HUES6 (cell line): ENCODE measurements around the gene SLC13A3.

Experiments
- H3K27ac ChIP-seq: 2 replicates; pipeline ENCODE4 v1.7.0; 2013; ENCODE audit warnings: low read depth, mild to moderate bottlenecking, low read length, inconsistent platforms
- H3K27me3 ChIP-seq: 2 replicates; pipeline ENCODE4 v1.6.1; 2013; ENCODE audit warnings: low read length; ENCODE audit not compliant: control insufficient read depth, insufficient read depth
- H3K36me3 ChIP-seq: 2 replicates; pipeline ENCODE4 v1.6.1; 2013; ENCODE audit warnings: low read length; ENCODE audit not compliant: control insufficient read depth, insufficient read depth
- H3K4me1 ChIP-seq: 2 replicates; pipeline ENCODE4 v1.6.1; 2013; ENCODE audit warnings: low read length; ENCODE audit not compliant: control insufficient read depth, insufficient read depth
- H3K4me3 ChIP-seq: 2 replicates; pipeline ENCODE4 v1.5.1; 2013; ENCODE audit warnings: low read depth, low read length
- H3K9ac ChIP-seq: one replicate; pipeline ENCODE4 v1.6.1; 2013; ENCODE audit warnings: mild to moderate bottlenecking, low read length
- H3K9me3 ChIP-seq: 2 replicates; pipeline ENCODE4 v1.6.1; 2013; ENCODE audit warnings: low read depth, low read length; ENCODE audit not compliant: control insufficient read depth, insufficient read depth

The SLC13A3 gene

GRCh38 chr20:46520540-46520939, 130.7 kb downstream of the SLC13A3 start:
- no peak overlapping the region for H3K9ac ChIP-seq
- H3K9me3 ChIP-seq, result peaks cover 3% of the 10 kb centered on the region; the same call in 1 of the 2 replicates
- H3K4me3 ChIP-seq, result no peak overlapping the region
- no peak overlapping the region for H3K27ac ChIP-seq
- H3K27me3 ChIP-seq, result peaks cover 11% of the 10 kb centered on the region; the same call in 1 of the 2 replicates
- no peaks in the 10 kb centered on the region for H3K36me3 ChIP-seq
- H3K4me1 ChIP-seq, result no peaks in the 10 kb centered on the region

- Histone ChIP-seq H3K27ac (no peak overlapping the region), H3K9ac (no peak overlapping the region), H3K4me1 (no peaks in the 10 kb centered on the region), H3K36me3 (no peaks in the 10 kb centered on the region), H3K27me3 (peaks cover 14% of the 10 kb centered on the region; the same call in 1 of the 2 replicates), H3K4me3 (no peak overlapping the region), H3K9me3 (peaks cover 3% of the 10 kb centered on the region; the same call in 1 of the 2 replicates)
These were observed 131.7 kb downstream of the SLC13A3 start for GRCh38 chr20:46519471-46520068.

- Histone ChIP-seq H3K27me3 (peaks cover 14% of the 10 kb centered on the region; the same call in 1 of the 2 replicates), H3K4me3 (peak within 1 kb of the TSS; percentile 87), H3K9ac (peak within 1 kb of the TSS; percentile 85), H3K4me1 (0 out of 2 replicates have a peak, but pooled peaks cover 4% of the 10 kb centered on the region), H3K27ac (peak within 1 kb of the TSS; percentile 72), H3K36me3 (peaks cover 23% of the 10 kb centered on the region), H3K9me3 (peaks cover 5% of the 10 kb centered on the region)
These were observed 138.1 kb downstream of the SLC13A3 start, which contains the start of gene ZNF334 for GRCh38 chr20:46512943-46513844. Gene ZNF334, minus strand, starts transcription at chr20:46513559. Its CDS starts 1,457 bp downstream, at chr20:46512102.

GRCh38 chr20:46509523-46509922, 141.7 kb downstream of the SLC13A3 start:
- Histone ChIP-seq H3K27ac (no peak overlapping the region), H3K36me3 (peaks cover 42% of the 10 kb centered on the region), H3K27me3 (no peaks in the 10 kb centered on the region), H3K4me1 (0 out of 2 replicates have a peak, but pooled peaks cover 4% of the 10 kb centered on the region), H3K4me3 (no peak overlapping the region), H3K9me3 (peaks cover 36% of the 10 kb centered on the region), H3K9ac (no peak overlapping the region)
